BE2C (cell line): Measurements from ENCODE around the gene DPYD.

Source experiments
- DNase-seq: peaks from one replicate; pipeline ENCODE4 v3.0.0-alpha.2; 2020
- H3K27me3 ChIP-seq: fragments of 250-450 bp; sonication (Bioruptor Pico); 2 replicates; pipeline ENCODE4 v1.5.1; 2020; ENCODE audit warnings: mild to moderate bottlenecking
- H3K36me3 ChIP-seq: fragments of 250-450 bp; sonication (Bioruptor Pico); 2 replicates; pipeline ENCODE4 v1.5.1; 2020; ENCODE audit warnings: mild to moderate bottlenecking
- H3K4me1 ChIP-seq: fragments of 250-450 bp; sonication (Bioruptor Pico); 2 replicates; pipeline ENCODE4 v1.5.1; 2020
- H3K4me3 ChIP-seq: 2 replicates; pipeline ENCODE4 v1.5.1; 2011; ENCODE audit warnings: low read depth, low read length
- H3K9me3 ChIP-seq: fragments of 250-450 bp; sonication (Bioruptor Pico); 2 replicates; pipeline ENCODE4 v1.5.1; 2020
- CTCF ChIP-seq: IDR thresholded peaks from 2 replicates; pipeline ENCODE4 v1.5.1; 2012; ENCODE audit warnings: mild to moderate bottlenecking, low read depth, low read length

Gene DPYD

GRCh38 chr1:97417661-97418060, 503.2 kb downstream of the DPYD start:
- TF ChIP-seq CTCF: no peak
- no peaks in the 10 kb centered on the region for H3K9me3 ChIP-seq
- no peak for DNase-seq
- no peaks in the 10 kb centered on the region for H3K27me3 ChIP-seq
- H3K4me1 ChIP-seq: no peaks in the 10 kb centered on the region
- H3K4me3 ChIP-seq: no peak overlapping the region
- no peaks in the 10 kb centered on the region for H3K36me3 ChIP-seq

GRCh38 chr1:97414682-97415312, 506.0 kb downstream of the DPYD start:
- no peak for DNase-seq
- Histone ChIP-seq H3K4me1 (no peaks in the 10 kb centered on the region), H3K9me3 (no peaks in the 10 kb centered on the region), H3K4me3 (no peak overlapping the region), H3K36me3 (no peaks in the 10 kb centered on the region), H3K27me3 (no peaks in the 10 kb centered on the region)
- TF ChIP-seq CTCF: no peak

- H3K27me3 ChIP-seq: no peaks in the 10 kb centered on the region
- no peak for TF ChIP-seq CTCF
- no peak overlapping the region for H3K4me3 ChIP-seq
- no peaks in the 10 kb centered on the region for H3K4me1 ChIP-seq
- no peak for DNase-seq
- no peaks in the 10 kb centered on the region for H3K36me3 ChIP-seq
- H3K9me3 ChIP-seq: no peaks in the 10 kb centered on the region
Measured at GRCh38 chr1:97412737-97413136, 508.1 kb downstream of the DPYD start.

GRCh38 chr1:97412166-97412565, 508.7 kb downstream of the DPYD start:
- no peak for TF ChIP-seq CTCF
- no peaks in the 10 kb centered on the region for H3K36me3 ChIP-seq
- H3K4me3 ChIP-seq: no peak overlapping the region
- no peaks in the 10 kb centered on the region for H3K27me3 ChIP-seq
- no peaks in the 10 kb centered on the region for H3K9me3 ChIP-seq
- no peaks in the 10 kb centered on the region for H3K4me1 ChIP-seq
- no peak for DNase-seq

- Histone ChIP-seq H3K27me3 (no peaks in the 10 kb centered on the region), H3K36me3 (no peaks in the 10 kb centered on the region), H3K4me3 (no peak overlapping the region), H3K9me3 (no peaks in the 10 kb centered on the region), H3K4me1 (peaks cover 3% of the 10 kb centered on the region; the same call in 1 of the 2 replicates)
- no peak for DNase-seq
- TF ChIP-seq CTCF: no peak
Measured at GRCh38 chr1:97396463-97396862, 524.4 kb downstream of the DPYD start.

- Histone ChIP-seq H3K4me3 (no peak overlapping the region), H3K9me3 (no peaks in the 10 kb centered on the region), H3K27me3 (no peaks in the 10 kb centered on the region), H3K36me3 (no peaks in the 10 kb centered on the region), H3K4me1 (peaks cover 3% of the 10 kb centered on the region; the same call in 1 of the 2 replicates)
- TF ChIP-seq CTCF: no peak
- no peak for DNase-seq
Measured at GRCh38 chr1:97392701-97393100, 528.1 kb downstream of the DPYD start.
